Muscle of leg (tissue), 16 donors: ENCODE data around the gene PSG3. TPM values are rescaled to one million over a fixed set of nuclear protein-coding genes. Genes with fewer than 3 reads are reported as not detected.
"Not testable (repeated sequence)": the region's sequence is repeated elsewhere in the genome, so short reads cannot be mapped to it uniquely, and the experiment has no call there.

Source experiments
- DNase-seq: peaks from one replicate; pipeline ENCODE4 v3.0.0; 2013
- H3K27ac ChIP-seq: one replicate; pipeline ENCODE4 v1.5.1; 2013; ENCODE audit warnings: mild to moderate bottlenecking, low read length, control low read depth
- H3K27me3 ChIP-seq: one replicate; pipeline ENCODE4 v1.6.1; 2013; ENCODE audit warnings: low read length; ENCODE audit not compliant: control insufficient read depth, insufficient read depth
- H3K36me3 ChIP-seq: one replicate; pipeline ENCODE4 v1.6.1; 2013; ENCODE audit warnings: low read length; ENCODE audit not compliant: control insufficient read depth, insufficient read depth
- H3K4me1 ChIP-seq: one replicate; pipeline ENCODE4 v1.6.1; 2013; ENCODE audit warnings: low read length; ENCODE audit not compliant: control insufficient read depth, insufficient read depth
- H3K4me3 ChIP-seq: one replicate; pipeline ENCODE4 v1.5.1; 2013; ENCODE audit warnings: low read length, control low read depth
- H3K9me3 ChIP-seq: replicated peaks from 2 replicates; pipeline ENCODE4 v1.6.1; 2013; ENCODE audit warnings: low read depth, low read length; ENCODE audit not compliant: control insufficient read depth
- WGBS: methylation state at CpG from one replicate; pipeline ENCODE4 v1.1.5; 2013; ENCODE audit warnings: missing lambda C conversion rate; ENCODE audit not compliant: insufficient coverage; 5-methylcytosine and 5-hydroxymethylcytosine counted together
- long read RNA-seq, 11 donors: transcript quantifications; one replicate each; lab custom pipeline, GENCODE V29; 2026
- polyA plus RNA-seq, 8 donors: library from polyadenylated mRNA; unstranded; fragments of 120-200 nt; gene quantifications; one replicate each; pipeline versions ENCODE4 v1.2.1 to v1.2.3, GENCODE V29; 2013; ENCODE audit warnings: inconsistent platforms in 1 of 8, low replicate concordance in 1 of 8; ENCODE audit not compliant: insufficient read length in 8 of 8, insufficient read depth in 1 of 8
- total RNA-seq: library from RNA; stranded (reverse); fragments of 120-200 nt; gene quantifications from one replicate; pipeline ENCODE4 v1.2.4, GENCODE V29; 2013

PSG3 gene
- 1.3 TPM for total RNA-seq
- polyA plus RNA-seq, result 1 to 10 TPM in 1 of 8 donors, under 1 TPM in 6, not detected in 1; 0.10 to 1.1 (median 0.16) TPM
- long read RNA-seq, donor 1, result 0 reads
- long read RNA-seq, donor 2, result 0 reads
- long read RNA-seq, donor 3, result 0 reads
- long read RNA-seq, donor 4, result 0 reads
- long read RNA-seq, donor 5, result 0 reads
- long read RNA-seq, donor 6, result 0 reads
- long read RNA-seq, donor 7, partial matches to known transcripts, result 0 of 1 reads
- long read RNA-seq, donor 7, other reads (novel, unspliced or antisense), result 0 of 1 reads
- long read RNA-seq, donor 8, result 0 reads
- long read RNA-seq, donor 9, result 0 reads
- long read RNA-seq, donor 10, result 0 reads
- long read RNA-seq, donor 11, result 0 reads

- not testable (repeated sequence) for H3K4me3 ChIP-seq, H3K27me3 ChIP-seq, H3K4me1 ChIP-seq, H3K9me3 ChIP-seq, H3K36me3 ChIP-seq, H3K27ac ChIP-seq, DNase-seq
- WGBS, result no CpG with 5 or more reads among the region's 4 CpGs
Measured at GRCh38 chr19:42740381-42740780, at the start of gene PSG3. Gene PSG3, minus strand, starts transcription at chr19:42740481. Its CDS starts 97 bp downstream, at chr19:42740384.

- H3K4me3 ChIP-seq, H3K36me3 ChIP-seq, DNase-seq, H3K4me1 ChIP-seq, H3K27me3 ChIP-seq, H3K9me3 ChIP-seq, H3K27ac ChIP-seq: not testable (repeated sequence)
- WGBS, result no CpG with 5 or more reads among the region's 2 CpGs
Measured at GRCh38 chr19:42788766-42789165, 48.5 kb upstream of the PSG3 start.

GRCh38 chr19:42787766-42788165 lies 47.5 kb upstream of the PSG3 start:
- H3K36me3 ChIP-seq, H3K4me1 ChIP-seq, H3K27me3 ChIP-seq, H3K9me3 ChIP-seq, H3K4me3 ChIP-seq, H3K27ac ChIP-seq, DNase-seq: not testable (repeated sequence)
- 80% methylated on average over 1 of the region's 2 CpGs for WGBS

- not testable (repeated sequence) for H3K4me1 ChIP-seq, H3K27me3 ChIP-seq, H3K27ac ChIP-seq, H3K36me3 ChIP-seq, H3K4me3 ChIP-seq, H3K9me3 ChIP-seq
- 15% methylated on average over 4 of the region's 12 CpGs for WGBS
- DNase-seq, result peak; percentile 16
Measured at GRCh38 chr19:42776750-42777612, 36.7 kb upstream of the PSG3 start.

DNA sequence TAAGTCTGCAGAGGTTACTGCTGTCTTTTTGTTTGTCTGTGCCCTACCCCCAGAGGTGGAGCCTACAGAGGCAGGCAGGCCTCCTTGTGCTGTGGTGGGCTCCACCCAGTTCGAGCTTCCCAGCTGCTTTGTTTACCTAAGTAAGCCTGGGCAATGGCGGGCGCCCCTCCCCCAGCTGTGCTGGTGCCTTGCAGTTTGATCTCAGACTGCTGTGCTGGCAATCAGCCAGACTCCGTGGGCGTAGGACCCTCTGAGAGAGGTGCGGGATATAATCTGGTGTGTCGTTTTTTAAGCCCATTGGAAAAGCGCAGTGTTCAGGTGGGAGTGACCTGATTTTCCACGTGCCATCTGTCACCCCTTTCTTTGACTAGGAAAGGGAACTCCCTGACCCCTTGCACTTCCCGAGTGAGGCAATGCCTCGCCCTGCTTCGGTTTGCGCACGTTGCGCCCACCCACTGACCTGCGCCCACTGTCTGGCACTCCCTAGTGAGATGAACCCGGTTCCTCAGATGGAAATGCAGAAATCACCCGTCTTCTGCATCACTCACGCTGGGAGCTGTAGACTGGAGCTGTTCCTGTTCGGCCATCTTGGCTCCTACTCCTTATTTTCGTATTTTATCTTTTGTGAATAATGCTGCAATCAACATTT lies 34.4 kb upstream of the PSG3 start:
- not testable (repeated sequence) for DNase-seq, H3K27me3 ChIP-seq, H3K27ac ChIP-seq, H3K9me3 ChIP-seq, H3K4me3 ChIP-seq, H3K36me3 ChIP-seq, H3K4me1 ChIP-seq
- WGBS, result 63% methylated on average over 15 of the region's 21 CpGs

GRCh38 chr19:42767319-42767718 lies 27.0 kb upstream of the PSG3 start:
- no CpG with 5 or more reads among the region's 8 CpGs for WGBS

DNA sequence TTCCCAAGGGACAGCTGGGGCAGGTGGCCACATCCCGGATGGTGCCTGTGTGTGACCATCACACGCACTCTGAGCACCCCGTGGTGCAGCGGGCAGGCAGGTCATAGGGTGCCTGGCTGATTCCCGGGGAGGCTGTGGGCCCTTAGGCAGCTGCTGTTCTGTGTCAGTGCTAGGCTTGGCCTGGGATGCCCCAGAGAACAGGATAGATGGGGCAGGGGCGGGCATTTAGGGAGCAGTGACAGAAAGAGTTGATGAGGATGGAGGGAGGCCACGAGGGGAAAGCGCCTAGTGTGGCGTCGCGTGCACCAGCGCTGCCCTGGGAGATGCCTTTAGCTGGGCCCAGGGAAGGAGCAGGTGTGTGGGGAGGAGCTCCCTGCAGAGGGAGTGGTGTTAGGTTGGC lies 26.6 kb upstream of the PSG3 start:
- DNase-seq, H3K4me3 ChIP-seq, H3K36me3 ChIP-seq, H3K27me3 ChIP-seq, H3K9me3 ChIP-seq, H3K4me1 ChIP-seq, H3K27ac ChIP-seq: not testable (repeated sequence)
- 96% methylated on average over 12 of the region's 12 CpGs for WGBS

More at GRCh38 chr19:42767319-42767718, 27.0 kb upstream of the PSG3 start:
- H3K9me3 ChIP-seq, H3K4me1 ChIP-seq, H3K27ac ChIP-seq, H3K27me3 ChIP-seq, H3K4me3 ChIP-seq, H3K36me3 ChIP-seq, DNase-seq: not testable (repeated sequence)

DNA sequence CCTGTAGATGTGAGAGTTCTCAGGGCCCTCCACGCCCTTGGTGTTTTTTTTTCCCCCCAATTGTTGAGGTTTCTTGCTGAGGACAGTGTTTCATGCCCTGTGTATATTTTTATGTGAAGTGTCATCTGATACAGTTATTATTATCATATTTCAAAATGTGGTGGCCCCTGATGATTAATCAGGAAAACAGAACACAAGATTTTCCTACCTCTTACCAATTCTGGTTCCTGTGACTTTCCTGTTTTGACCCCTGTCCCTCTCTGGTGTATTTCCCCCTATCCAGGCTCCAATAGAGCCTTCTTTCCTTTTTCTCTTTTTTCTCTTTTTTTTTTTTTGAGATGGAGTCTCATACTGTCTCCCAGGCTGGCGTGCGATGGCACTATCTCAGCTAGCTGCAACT lies 24.6 kb upstream of the PSG3 start:
- Histone ChIP-seq H3K4me1 (no peaks in the 10 kb centered on the region), H3K27me3 (no peaks in the 10 kb centered on the region), H3K36me3 (no peaks in the 10 kb centered on the region), H3K27ac (no peak overlapping the region), H3K9me3 (no peaks in the 10 kb centered on the region), H3K4me3 (no peak overlapping the region)
- no peak for DNase-seq
- WGBS, result no CpG with 5 or more reads among the region's 3 CpGs

- 67% methylated on average over 1 of the region's 2 CpGs for WGBS
- no peaks in the 10 kb centered on the region for H3K36me3 ChIP-seq
- H3K27ac ChIP-seq, result no peak overlapping the region
- H3K9me3 ChIP-seq, result no peaks in the 10 kb centered on the region
- no peak overlapping the region for H3K4me3 ChIP-seq
- no peak for DNase-seq
- H3K4me1 ChIP-seq, result no peaks in the 10 kb centered on the region
- H3K27me3 ChIP-seq, result no peaks in the 10 kb centered on the region
Measured at GRCh38 chr19:42762789-42763188, 22.5 kb upstream of the PSG3 start.

- H3K27ac ChIP-seq, result not testable (repeated sequence)
- WGBS, result no CpG with 5 or more reads among the region's 1 CpG
Measured at GRCh38 chr19:42761924-42762295, 21.6 kb upstream of the PSG3 start.

More at GRCh38 chr19:42761924-42762295, 21.6 kb upstream of the PSG3 start:
- H3K27me3 ChIP-seq, H3K9me3 ChIP-seq, H3K4me3 ChIP-seq, H3K4me1 ChIP-seq, DNase-seq, H3K36me3 ChIP-seq: not testable (repeated sequence)
